DND-41 (cell line): ENCODE data around the gene XPNPEP1.

Source experiments
- ATAC-seq: fragments of 200-7000 bp; cut with Tn5 transposase; 3 replicates; pipeline ENCODE4 v1.9.1; 2021; ENCODE audit warnings: low read depth; ENCODE audit not compliant: insufficient read depth
- DNase-seq: peaks from one replicate; pipeline ENCODE4 v3.0.0-alpha.2; 2020
- H2AFZ ChIP-seq: 2 replicates; pipeline ENCODE4 v1.6.0; 2012; ENCODE audit warnings: low read depth, low read length
- H3K27ac ChIP-seq: 2 replicates; pipeline ENCODE4 v1.5.1; 2012; ENCODE audit warnings: low read length, inconsistent platforms
- H3K27me3 ChIP-seq: fragments of 200-600 bp; sonication (generic); 2 replicates; pipeline ENCODE4 v1.6.0; 2012; ENCODE audit warnings: low read length, mild to moderate bottlenecking, inconsistent platforms; ENCODE audit not compliant: insufficient read depth, poor library complexity
- H3K36me3 ChIP-seq: 2 replicates; pipeline ENCODE4 v1.5.1; 2012; ENCODE audit warnings: low read length, inconsistent platforms; ENCODE audit not compliant: insufficient read depth
- H3K4me1 ChIP-seq: 2 replicates; pipeline ENCODE4 v1.5.1; 2012; ENCODE audit warnings: mild to moderate bottlenecking, low read length; ENCODE audit not compliant: insufficient read depth
- H3K4me2 ChIP-seq: 2 replicates; pipeline ENCODE4 v1.6.0; 2012; ENCODE audit warnings: mild to moderate bottlenecking, moderate library complexity, low read length, inconsistent platforms; ENCODE audit not compliant: insufficient read depth
- H3K4me3 ChIP-seq, 2 experiments: fragments of 200-600 bp in 1 of 2; shearing (Covaris generic) in 1 of 2; 2 replicates each; pipeline ENCODE4 v1.5.1; 2012 to 2016; ENCODE audit warnings: inconsistent platforms in 2 of 2, low read length in 2 of 2, mild to moderate bottlenecking in 2 of 2, low read depth in 1 of 2, moderate library complexity in 1 of 2
- H3K79me2 ChIP-seq: 2 replicates; pipeline ENCODE4 v1.6.0; 2012; ENCODE audit warnings: low read length, inconsistent platforms; ENCODE audit not compliant: insufficient read depth
- H3K9ac ChIP-seq: 2 replicates; pipeline ENCODE4 v1.6.0; 2012; ENCODE audit warnings: low read depth, mild to moderate bottlenecking, inconsistent platforms, low read length, moderate library complexity
- H3K9me3 ChIP-seq: 2 replicates; pipeline ENCODE4 v1.5.1; 2012; ENCODE audit warnings: low read length, moderate library complexity, mild to moderate bottlenecking, inconsistent platforms; ENCODE audit not compliant: insufficient read depth, severe bottlenecking
- H4K20me1 ChIP-seq: 2 replicates; pipeline ENCODE4 v1.6.0; 2012; ENCODE audit warnings: low read length; ENCODE audit not compliant: insufficient read depth
- EZH2 ChIP-seq: IDR thresholded peaks from 3 replicates; pipeline ENCODE4 v1.6.1; 2012; ENCODE audit warnings: borderline replicate concordance, low read depth, mild to moderate bottlenecking, moderate library complexity, low read length, inconsistent platforms; ENCODE audit not compliant: severe bottlenecking
- TF ChIP-seq, protein P1 (sequence below): IDR thresholded peaks from 2 replicates; pipeline ENCODE4 v1.5.1; 2012; ENCODE audit warnings: borderline replicate concordance, low read length, moderate library complexity, mild to moderate bottlenecking; ENCODE audit not compliant: poor library complexity, severe bottlenecking; ENCODE audit errors: extremely low read depth

XPNPEP1 gene

GRCh38 chr10:109926825-109927224 is 3.5 kb upstream of the XPNPEP1 start:
- Histone ChIP-seq H3K9ac (no peak overlapping the region), H3K27ac (no peak overlapping the region), H3K4me1 (peaks cover 19% of the 10 kb centered on the region), H3K36me3 (no peaks in the 10 kb centered on the region; the same call in 1 of the 2 replicates), H3K4me2 (no peak overlapping the region), H3K9me3 (no peaks in the 10 kb centered on the region), H3K4me3 (no peak overlapping the region), H2AFZ (no peak overlapping the region), H3K79me2 (peaks cover 14% of the 10 kb centered on the region), H4K20me1 (no peaks in the 10 kb centered on the region), H3K27me3 (peaks cover 5% of the 10 kb centered on the region)
- ATAC-seq (no peak), DNase-seq (no peak)
- TF ChIP-seq, protein P1, sequence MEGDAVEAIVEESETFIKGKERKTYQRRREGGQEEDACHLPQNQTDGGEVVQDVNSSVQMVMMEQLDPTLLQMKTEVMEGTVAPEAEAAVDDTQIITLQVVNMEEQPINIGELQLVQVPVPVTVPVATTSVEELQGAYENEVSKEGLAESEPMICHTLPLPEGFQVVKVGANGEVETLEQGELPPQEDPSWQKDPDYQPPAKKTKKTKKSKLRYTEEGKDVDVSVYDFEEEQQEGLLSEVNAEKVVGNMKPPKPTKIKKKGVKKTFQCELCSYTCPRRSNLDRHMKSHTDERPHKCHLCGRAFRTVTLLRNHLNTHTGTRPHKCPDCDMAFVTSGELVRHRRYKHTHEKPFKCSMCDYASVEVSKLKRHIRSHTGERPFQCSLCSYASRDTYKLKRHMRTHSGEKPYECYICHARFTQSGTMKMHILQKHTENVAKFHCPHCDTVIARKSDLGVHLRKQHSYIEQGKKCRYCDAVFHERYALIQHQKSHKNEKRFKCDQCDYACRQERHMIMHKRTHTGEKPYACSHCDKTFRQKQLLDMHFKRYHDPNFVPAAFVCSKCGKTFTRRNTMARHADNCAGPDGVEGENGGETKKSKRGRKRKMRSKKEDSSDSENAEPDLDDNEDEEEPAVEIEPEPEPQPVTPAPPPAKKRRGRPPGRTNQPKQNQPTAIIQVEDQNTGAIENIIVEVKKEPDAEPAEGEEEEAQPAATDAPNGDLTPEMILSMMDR, result no peak
- no peak for TF ChIP-seq EZH2

DNA sequence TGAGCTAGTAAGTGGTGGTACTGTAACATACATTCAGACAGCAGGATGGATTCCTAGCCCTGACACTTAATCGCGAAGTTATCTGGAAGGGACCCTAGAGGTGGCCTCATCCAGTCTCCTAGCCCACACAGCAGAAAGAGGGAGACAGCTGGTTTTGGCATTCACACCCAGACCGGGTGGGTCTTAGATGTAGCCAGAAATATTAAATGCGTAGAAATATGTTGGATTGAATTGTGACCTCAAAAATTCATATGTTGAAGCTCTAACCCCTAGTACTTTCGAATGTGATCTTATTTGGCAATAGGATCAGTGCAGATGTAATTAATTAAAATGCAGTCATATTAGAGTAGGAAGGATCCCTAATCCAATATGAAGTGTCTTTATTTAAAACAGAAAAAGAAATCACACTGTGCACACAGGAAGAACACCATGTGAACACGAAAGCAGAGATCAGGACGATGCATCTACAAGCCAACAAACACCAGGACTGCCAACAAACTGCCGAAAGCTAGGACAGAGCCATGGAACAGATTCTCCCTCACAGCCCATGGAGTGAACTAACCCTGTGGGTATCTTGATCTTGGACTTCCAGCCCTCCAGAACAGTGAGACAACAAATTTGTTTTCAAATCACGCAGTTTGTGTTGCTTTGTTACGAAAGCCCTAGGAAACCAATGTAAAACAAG is 2.9 kb upstream of the XPNPEP1 start:
- no peak for DNase-seq
- Histone ChIP-seq H4K20me1 (no peaks in the 10 kb centered on the region), H3K9me3 (no peaks in the 10 kb centered on the region), H3K4me2 (no peak overlapping the region), H3K9ac (no peak overlapping the region), H3K27me3 (peaks cover 5% of the 10 kb centered on the region), H3K79me2 (peaks cover 20% of the 10 kb centered on the region), H3K4me1 (peaks cover 26% of the 10 kb centered on the region), H2AFZ (no peak overlapping the region), H3K4me3 (no peak overlapping the region), H3K36me3 (no peaks in the 10 kb centered on the region; the same call in 1 of the 2 replicates), H3K27ac (no peak overlapping the region)
- ATAC-seq, result no peak
- no peak for TF ChIP-seq EZH2
- TF ChIP-seq, protein P1, result no peak

GRCh38 chr10:109924967-109925620 is 1.8 kb upstream of the XPNPEP1 start:
- no peak for DNase-seq
- Histone ChIP-seq H3K4me1 (peaks cover 28% of the 10 kb centered on the region), H3K4me3 (no peak overlapping the region), H3K4me2 (no peak overlapping the region), H3K27ac (no peak overlapping the region), H3K9me3 (no peaks in the 10 kb centered on the region), H3K27me3 (peaks cover 5% of the 10 kb centered on the region), H3K36me3 (no peaks in the 10 kb centered on the region; the same call in 1 of the 2 replicates), H2AFZ (no peak overlapping the region), H3K79me2 (peaks cover 29% of the 10 kb centered on the region), H3K9ac (no peak overlapping the region), H4K20me1 (no peaks in the 10 kb centered on the region)
- ATAC-seq, result no peak
- no peak for TF ChIP-seq EZH2
- TF ChIP-seq, protein P1, result no peak
